ENCODE results near the gene CCDC171.

The CCDC171 gene

GRCh38 chr9:15837079-15837679 lies 284.3 kb downstream of the CCDC171 start:
- no peak overlapping the region for H3K4me3 ChIP-seq (ENCODE audit: low read depth, low read length)
- peak; percentile 45 for DNase-seq (ENCODE audit: low read depth)
- TF ChIP-seq CTCF (IDR thresholded peaks at IDR 0.05; ENCODE audit: control insufficient read depth, extremely low read depth, insufficient read depth): peak; percentile 76

GRCh38 chr9:15842051-15842450 lies 289.2 kb downstream of the CCDC171 start:
- H3K4me3 ChIP-seq (ENCODE audit: low read depth, low read length): no peak overlapping the region
- TF ChIP-seq CTCF (IDR thresholded peaks at IDR 0.05; ENCODE audit: control insufficient read depth, extremely low read depth, insufficient read depth): no peak
- no peak for DNase-seq (ENCODE audit: low read depth)

- H3K4me3 ChIP-seq (ENCODE audit: low read depth, low read length): no peak overlapping the region
- no peak for DNase-seq (ENCODE audit: low read depth)
- TF ChIP-seq CTCF (IDR thresholded peaks at IDR 0.05; ENCODE audit: control insufficient read depth, extremely low read depth, insufficient read depth): no peak
Measured at GRCh38 chr9:15843316-15843715, 290.5 kb downstream of the CCDC171 start.

- no peak for DNase-seq (ENCODE audit: low read depth)
- H3K4me3 ChIP-seq (ENCODE audit: low read depth, low read length): no peak overlapping the region
- TF ChIP-seq CTCF (IDR thresholded peaks at IDR 0.05; ENCODE audit: control insufficient read depth, extremely low read depth, insufficient read depth): no peak
Measured at GRCh38 chr9:15843931-15844330, 291.1 kb downstream of the CCDC171 start.

- H3K4me3 ChIP-seq (ENCODE audit: low read depth, low read length): no peak overlapping the region
- DNase-seq (ENCODE audit: low read depth): no peak
Measured at GRCh38 chr9:15846611-15847010, 293.8 kb downstream of the CCDC171 start.

GRCh38 chr9:15849871-15850270 lies 297.0 kb downstream of the CCDC171 start:
- TF ChIP-seq CTCF (IDR thresholded peaks at IDR 0.05; ENCODE audit: control insufficient read depth, extremely low read depth, insufficient read depth): no peak
- H3K4me3 ChIP-seq (ENCODE audit: low read depth, low read length): no peak overlapping the region
- no peak for DNase-seq (ENCODE audit: low read depth)

More at GRCh38 chr9:15846611-15847010, 293.8 kb downstream of the CCDC171 start:
- no peak for TF ChIP-seq CTCF (IDR thresholded peaks at IDR 0.05; ENCODE audit: control insufficient read depth, extremely low read depth, insufficient read depth)

- no peak for TF ChIP-seq CTCF (IDR thresholded peaks at IDR 0.05; ENCODE audit: control insufficient read depth, extremely low read depth, insufficient read depth)
- DNase-seq (ENCODE audit: low read depth): no peak
- H3K4me3 ChIP-seq (ENCODE audit: low read depth, low read length): no peak overlapping the region
Measured at GRCh38 chr9:15851766-15852165, 298.9 kb downstream of the CCDC171 start.
